Neural crest cell (in vitro differentiated cells): ENCODE data around the gene UQCRHL. TPM values are rescaled to one million over a fixed set of nuclear protein-coding genes. Genes with fewer than 3 reads are reported as not detected.
"Not testable (repeated sequence)": the region's sequence is repeated elsewhere in the genome, so short reads cannot be mapped to it uniquely, and the experiment has no call there.

Experiments used
- DNase-seq: peaks from one replicate; pipeline ENCODE4 v3.0.0; 2021; ENCODE audit warnings: low read depth, mixed read lengths, low spot score
- H3K27ac Mint-ChIP-seq: one replicate; pipeline ENCODE4 v1.8.0; 2021; ENCODE audit warnings: mild to moderate bottlenecking, mixed read lengths; ENCODE audit not compliant: unreplicated experiment
- H3K27me3 Mint-ChIP-seq: 2 replicates; pipeline ENCODE4 v1.8.0; 2021; ENCODE audit warnings: low read depth, mild to moderate bottlenecking, mixed read lengths
- H3K36me3 Mint-ChIP-seq: 2 replicates; pipeline ENCODE4 v1.8.0; 2021; ENCODE audit warnings: low read depth, mild to moderate bottlenecking, mixed read lengths
- H3K4me1 Mint-ChIP-seq: 2 replicates; pipeline ENCODE4 v1.8.0; 2021; ENCODE audit warnings: mixed read lengths
- H3K4me3 Mint-ChIP-seq: one replicate; pipeline ENCODE4 v1.8.0; 2021; ENCODE audit warnings: mild to moderate bottlenecking, mixed read lengths
- H3K9me3 Mint-ChIP-seq: 2 replicates; pipeline ENCODE4 v1.8.0; 2021; ENCODE audit warnings: mixed read lengths
- CTCF ChIP-seq: fragments of 200-600 bp; sonication (generic); conservative IDR thresholded peaks from 2 replicates; pipeline ENCODE4 v1.5.0; 2021; ENCODE audit warnings: antibody characterized with exemption, mild to moderate bottlenecking
- total RNA-seq: library from RNA; stranded (reverse); gene quantifications from 2 replicates; pipeline ENCODE4 v1.2.1, GENCODE V29; 2021

Gene UQCRHL
- total RNA-seq, 1 donor from 2014 or later: 2.7 TPM

- Mint-ChIP-seq H3K9me3 (no peaks in the 10 kb centered on the region), H3K4me1 (peaks cover 30% of the 10 kb centered on the region), H3K27me3 (peaks cover 6% of the 10 kb centered on the region), H3K36me3 (peaks cover 2% of the 10 kb centered on the region), H3K27ac (no peak overlapping the region), H3K4me3 (peak overlapping the region; percentile 96)
- no peak for DNase-seq
- TF ChIP-seq CTCF: no peak
These were observed 29.6 kb upstream of the UQCRHL start for GRCh38 chr1:15836772-15837669.

GRCh38 chr1:15836511-15836771 is 29.0 kb upstream of the UQCRHL start:
- Mint-ChIP-seq H3K4me1 (peaks cover 36% of the 10 kb centered on the region), H3K4me3 (peak overlapping the region; percentile 96), H3K27ac (peak overlapping the region; percentile 99)
- not testable (repeated sequence) for H3K9me3 Mint-ChIP-seq, H3K27me3 Mint-ChIP-seq, H3K36me3 Mint-ChIP-seq, DNase-seq

- H3K27ac Mint-ChIP-seq: peak overlapping the region; percentile 99
- TF ChIP-seq CTCF: no peak
- H3K36me3 Mint-ChIP-seq: peaks cover 2% of the 10 kb centered on the region
- peaks cover 38% of the 10 kb centered on the region for H3K4me1 Mint-ChIP-seq
- peak; percentile 98 for DNase-seq
- H3K9me3 Mint-ChIP-seq: no peaks in the 10 kb centered on the region
- H3K4me3 Mint-ChIP-seq: peak overlapping the region; percentile 96
- peaks cover 6% of the 10 kb centered on the region for H3K27me3 Mint-ChIP-seq
These were observed 28.5 kb upstream of the UQCRHL start for GRCh38 chr1:15835741-15836510.

GRCh38 chr1:15835205-15835740 is 27.8 kb upstream of the UQCRHL start:
- no peak for TF ChIP-seq CTCF
- Mint-ChIP-seq H3K27me3 (peaks cover 6% of the 10 kb centered on the region), H3K4me3 (peak overlapping the region; percentile 96), H3K4me1 (peaks cover 44% of the 10 kb centered on the region), H3K36me3 (peaks cover 2% of the 10 kb centered on the region), H3K27ac (peak overlapping the region; percentile 99), H3K9me3 (no peaks in the 10 kb centered on the region)
- no peak for DNase-seq

GRCh38 chr1:15834406-15835204 is 27.2 kb upstream of the UQCRHL start:
- H3K9me3 Mint-ChIP-seq: no peaks in the 10 kb centered on the region
- peaks cover 50% of the 10 kb centered on the region for H3K4me1 Mint-ChIP-seq
- peaks cover 2% of the 10 kb centered on the region for H3K36me3 Mint-ChIP-seq
- H3K27me3 Mint-ChIP-seq: peaks cover 6% of the 10 kb centered on the region
- H3K27ac Mint-ChIP-seq: peak overlapping the region; percentile 99
- H3K4me3 Mint-ChIP-seq: peak overlapping the region; percentile 96
- no peak for TF ChIP-seq CTCF
- peak; percentile 80 for DNase-seq
